HuH-7 (cell line): ENCODE results near the gene TRPC4AP.
"Not testable (repeated sequence)": the region's sequence is repeated elsewhere in the genome, so short reads cannot be mapped to it uniquely, and the experiment has no call there.

Experiments
- DNase-seq: peaks from one replicate; pipeline ENCODE4 v3.0.0; 2011; ENCODE audit warnings: low spot score

TRPC4AP gene

GRCh38 chr20:35092524-35093266, at the start of gene TRPC4AP:
TSS of gene TRPC4AP (minus strand) at chr20:35092807. CDS start at chr20:35092781, 26 bp downstream.
- peak; percentile 91 for DNase-seq

- DNase-seq, result no peak
Measured at GRCh38 chr20:35135867-35136586, 43.4 kb upstream of the TRPC4AP start.

GRCh38 chr20:35134880-35135279, 42.3 kb upstream of the TRPC4AP start:
- DNase-seq, result no peak

- no peak for DNase-seq
Measured at GRCh38 chr20:35134472-35134871, 41.9 kb upstream of the TRPC4AP start.

GRCh38 chr20:35133735-35134134, 41.1 kb upstream of the TRPC4AP start:
- DNase-seq, result no peak

GRCh38 chr20:35133031-35133430, 40.4 kb upstream of the TRPC4AP start:
- no peak for DNase-seq

GRCh38 chr20:35131934-35132333, 39.3 kb upstream of the TRPC4AP start:
- DNase-seq, result no peak

GRCh38 chr20:35129647-35130069, 37.1 kb upstream of the TRPC4AP start:
- no peak for DNase-seq

GRCh38 chr20:35125753-35126152, 33.1 kb upstream of the TRPC4AP start:
- no peak for DNase-seq

- DNase-seq, result no peak
Measured at GRCh38 chr20:35122756-35123405, 30.3 kb upstream of the TRPC4AP start.

GRCh38 chr20:35121186-35121585, 28.6 kb upstream of the TRPC4AP start:
- no peak for DNase-seq

- DNase-seq, result no peak
Measured at GRCh38 chr20:35120012-35120701, 27.6 kb upstream of the TRPC4AP start.

- DNase-seq, result no peak
Measured at GRCh38 chr20:35117629-35118028, 25.0 kb upstream of the TRPC4AP start.

GRCh38 chr20:35117196-35117595, 24.6 kb upstream of the TRPC4AP start:
- DNase-seq, result no peak

GRCh38 chr20:35116258-35116657, 23.7 kb upstream of the TRPC4AP start:
- DNase-seq, result no peak

GRCh38 chr20:35115606-35116005, 23.0 kb upstream of the TRPC4AP start:
- no peak for DNase-seq

- not testable (repeated sequence) for DNase-seq
Measured at GRCh38 chr20:35112276-35112675, 19.7 kb upstream of the TRPC4AP start.

GRCh38 chr20:35111141-35111888, 18.7 kb upstream of the TRPC4AP start:
- no peak for DNase-seq

- no peak for DNase-seq
Measured at GRCh38 chr20:35108921-35109320, 16.3 kb upstream of the TRPC4AP start.

- no peak for DNase-seq
Measured at GRCh38 chr20:35106827-35107380, 14.3 kb upstream of the TRPC4AP start.

GRCh38 chr20:35104685-35105295, 12.2 kb upstream of the TRPC4AP start:
- DNase-seq, result no peak
